Thoracic aorta (tissue), 2 donors: ENCODE results near the gene ARMC9. TPM values are rescaled to one million over a fixed set of nuclear protein-coding genes. Genes with fewer than 3 reads are reported as not detected.

Experiments
- ATAC-seq: fragments of 150-250 bp; one replicate; pipeline ENCODE4 v1.8.0; 2017; ENCODE audit warnings: low read depth; ENCODE audit not compliant: insufficient number of reproducible peaks, low FRiP score
- DNase-seq: peaks from one replicate; pipeline ENCODE4 v3.0.0-alpha.2; 2020; ENCODE audit warnings: low spot score
- H3K27ac ChIP-seq, 2 donors: fragments of 200-600 bp; sonication (generic); 1 replicate in 1 of 2; 2 replicates in 1 of 2; pipeline ENCODE4 v1.5.1; 2016; ENCODE audit warnings: mild to moderate bottlenecking in 2 of 2, moderate library complexity in 2 of 2
- H3K27me3 ChIP-seq: fragments of 200-600 bp; sonication (generic); replicated peaks from 2 replicates; pipeline ENCODE4 v1.6.0; 2016; ENCODE audit warnings: mild to moderate bottlenecking; ENCODE audit not compliant: insufficient read depth
- H3K36me3 ChIP-seq: fragments of 200-600 bp; sonication (generic); one replicate; pipeline ENCODE4 v1.5.1; 2016
- H3K4me1 ChIP-seq, 2 donors: fragments of 200-600 bp; sonication (generic); 1 replicate in 1 of 2; 2 replicates in 1 of 2; pipeline versions ENCODE4 v1.5.1 to v1.6.0; 2016; ENCODE audit warnings: low read depth in 2 of 2, mild to moderate bottlenecking in 1 of 2; ENCODE audit not compliant: control insufficient read depth in 1 of 2
- H3K4me3 ChIP-seq: fragments of 200-600 bp; sonication (generic); 2 replicates; pipeline ENCODE4 v1.5.1; 2016; ENCODE audit warnings: mild to moderate bottlenecking
- H3K9me3 ChIP-seq: fragments of 200-600 bp; sonication (generic); 2 replicates; pipeline ENCODE4 v1.5.1; 2016
- total RNA-seq, 2 donors: library from RNA; depleted of rRNA; stranded (reverse); fragments of >200 nt; gene quantifications; one replicate each; pipeline versions ENCODE4 v1.1.0 to v1.2.3, GENCODE V29; 2016
- TF ChIP-seq, protein P1 (sequence below): fragments of 200-600 bp; sonication (generic); IDR thresholded peaks from one replicate; pipeline ENCODE4 v1.5.1; 2019; ENCODE audit warnings: antibody characterized with exemption

ARMC9 gene
- total RNA-seq, 2 donors from 2014 or later, result 68.5 to 103 TPM

- no peak for ATAC-seq
- Histone ChIP-seq H3K9me3 (no peaks in the 10 kb centered on the region), H3K36me3 (no peaks in the 10 kb centered on the region)
Observed at GRCh38 chr2:231413456-231413855, 215.0 kb downstream of the ARMC9 start.

DNA sequence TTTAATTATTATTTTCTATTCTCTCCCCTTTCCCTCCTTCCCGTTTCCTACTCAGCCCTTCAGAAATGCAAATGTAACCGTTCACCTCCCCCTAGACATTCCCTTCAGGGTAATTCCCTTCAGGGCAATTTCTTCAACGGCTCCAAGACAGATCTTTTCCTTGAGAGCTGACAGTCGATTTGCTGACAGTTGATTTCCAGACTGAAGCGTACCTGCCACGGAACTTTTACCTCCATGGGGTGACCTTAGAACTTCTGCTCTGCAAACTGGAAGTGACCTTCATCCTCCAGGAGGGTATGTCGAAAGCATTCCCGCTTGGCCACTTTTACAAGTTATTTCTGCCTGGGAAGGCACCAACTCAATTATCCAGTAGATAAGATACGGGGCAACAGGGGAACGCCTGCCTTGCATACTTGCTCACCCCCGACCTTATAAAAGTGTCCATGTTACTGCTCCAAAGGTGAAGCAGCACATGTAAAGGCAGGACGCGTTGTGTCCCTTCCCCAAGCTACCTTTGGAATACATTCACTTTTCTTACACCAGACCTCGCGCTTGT is 215.6 kb downstream of the ARMC9 start:
- H3K27me3 ChIP-seq, result no peaks in the 10 kb centered on the region
- H3K9me3 ChIP-seq, result no peaks in the 10 kb centered on the region
- no peak for DNase-seq
- TF ChIP-seq, protein P1, sequence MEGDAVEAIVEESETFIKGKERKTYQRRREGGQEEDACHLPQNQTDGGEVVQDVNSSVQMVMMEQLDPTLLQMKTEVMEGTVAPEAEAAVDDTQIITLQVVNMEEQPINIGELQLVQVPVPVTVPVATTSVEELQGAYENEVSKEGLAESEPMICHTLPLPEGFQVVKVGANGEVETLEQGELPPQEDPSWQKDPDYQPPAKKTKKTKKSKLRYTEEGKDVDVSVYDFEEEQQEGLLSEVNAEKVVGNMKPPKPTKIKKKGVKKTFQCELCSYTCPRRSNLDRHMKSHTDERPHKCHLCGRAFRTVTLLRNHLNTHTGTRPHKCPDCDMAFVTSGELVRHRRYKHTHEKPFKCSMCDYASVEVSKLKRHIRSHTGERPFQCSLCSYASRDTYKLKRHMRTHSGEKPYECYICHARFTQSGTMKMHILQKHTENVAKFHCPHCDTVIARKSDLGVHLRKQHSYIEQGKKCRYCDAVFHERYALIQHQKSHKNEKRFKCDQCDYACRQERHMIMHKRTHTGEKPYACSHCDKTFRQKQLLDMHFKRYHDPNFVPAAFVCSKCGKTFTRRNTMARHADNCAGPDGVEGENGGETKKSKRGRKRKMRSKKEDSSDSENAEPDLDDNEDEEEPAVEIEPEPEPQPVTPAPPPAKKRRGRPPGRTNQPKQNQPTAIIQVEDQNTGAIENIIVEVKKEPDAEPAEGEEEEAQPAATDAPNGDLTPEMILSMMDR, result no peak
- peaks cover 0 to 11% of the 10 kb centered on the region in 2 donors for H3K4me1 ChIP-seq
- H3K4me3 ChIP-seq, result no peak overlapping the region
- no peaks in the 10 kb centered on the region for H3K36me3 ChIP-seq
- no peak for ATAC-seq
- no peak overlapping the region for H3K27ac ChIP-seq

More at GRCh38 chr2:231413456-231413855, 215.0 kb downstream of the ARMC9 start:
- no peak overlapping the region for H3K4me3 ChIP-seq
- peaks cover 0 to 11% of the 10 kb centered on the region in 2 donors for H3K4me1 ChIP-seq
- DNase-seq, result no peak
- TF ChIP-seq, protein P1, result no peak
- no peaks in the 10 kb centered on the region for H3K27me3 ChIP-seq
- no peak overlapping the region for H3K27ac ChIP-seq

GRCh38 chr2:231415029-231415428 is 216.6 kb downstream of the ARMC9 start:
- DNase-seq (no peak), ATAC-seq (no peak)
- no peaks in the 10 kb centered on the region for H3K27me3 ChIP-seq
- no peaks in the 10 kb centered on the region for H3K9me3 ChIP-seq
- no peak overlapping the region for H3K27ac ChIP-seq
- TF ChIP-seq, protein P1, result no peak
- H3K4me3 ChIP-seq, result no peak overlapping the region
- peaks cover 0 to 11% of the 10 kb centered on the region in 2 donors for H3K4me1 ChIP-seq
- H3K36me3 ChIP-seq, result no peaks in the 10 kb centered on the region

DNA sequence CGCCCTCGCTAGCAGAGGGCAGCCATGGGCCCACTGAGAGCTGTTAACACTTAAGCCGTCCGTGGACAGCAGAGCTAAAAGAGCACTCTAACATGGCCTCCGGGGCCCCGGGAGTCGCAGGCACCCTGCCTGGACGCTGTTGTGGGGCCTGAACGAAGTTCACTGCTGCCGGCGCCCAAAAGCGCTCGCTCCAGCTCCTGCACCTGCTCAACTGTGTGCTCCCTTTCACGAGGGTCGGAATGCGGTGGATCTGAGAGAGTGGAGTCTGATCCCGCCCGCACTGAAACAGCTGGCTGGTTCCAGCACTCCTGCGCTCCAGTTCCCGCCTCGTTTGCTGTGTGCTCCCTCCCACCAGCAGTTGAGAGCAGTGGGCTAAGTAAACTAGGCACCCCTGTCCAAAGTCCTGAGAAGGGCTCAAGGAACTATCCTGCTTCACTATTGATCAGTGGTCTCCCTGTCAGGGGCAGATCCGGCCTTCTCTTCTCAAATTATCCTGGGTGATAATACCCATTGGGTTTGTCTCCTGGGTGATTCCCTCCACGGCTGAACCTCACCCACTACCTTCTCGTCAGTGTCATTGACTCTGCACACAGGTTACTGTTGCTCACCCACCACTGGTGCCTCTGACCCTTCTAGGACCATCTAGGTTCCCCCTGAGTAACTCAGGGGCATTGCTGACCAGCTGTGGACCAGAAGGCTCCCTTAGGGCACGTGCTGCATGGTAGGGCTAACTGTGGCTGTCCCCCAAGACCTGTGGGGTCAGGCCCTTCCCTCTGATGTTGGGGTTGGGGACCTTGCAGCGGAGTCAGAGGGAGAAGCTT is 220.6 kb downstream of the ARMC9 start:
- TF ChIP-seq, protein P1, result no peak
- Histone ChIP-seq H3K4me1 (peaks cover 0 to 6% of the 10 kb centered on the region in 2 donors), H3K9me3 (no peaks in the 10 kb centered on the region), H3K36me3 (no peaks in the 10 kb centered on the region), H3K27ac (no peak overlapping the region), H3K4me3 (no peak overlapping the region), H3K27me3 (no peaks in the 10 kb centered on the region)
- ATAC-seq (no peak), DNase-seq (no peak)

GRCh38 chr2:231421051-231421580 is 222.7 kb downstream of the ARMC9 start:
- no peak overlapping the region for H3K4me3 ChIP-seq
- no peak overlapping the region for H3K27ac ChIP-seq
- ATAC-seq (no peak), DNase-seq (no peak)
- no peaks in the 10 kb centered on the region for H3K36me3 ChIP-seq
- no peaks in the 10 kb centered on the region for H3K9me3 ChIP-seq
- TF ChIP-seq, protein P1, result no peak
- no peaks in the 10 kb centered on the region for H3K4me1 ChIP-seq
- no peaks in the 10 kb centered on the region for H3K27me3 ChIP-seq
